Activated naive CD4-positive, alpha-beta T cell treated with anti-CD3 and anti-CD28 coated beads, Interleukin-2, amount 50 U/mL, for 16 hours (primary cell): ENCODE data around the gene EMILIN2.
"Not testable (repeated sequence)": the region's sequence is repeated elsewhere in the genome, so short reads cannot be mapped to it uniquely, and the experiment has no call there.

ENCODE experiments used
- DNase-seq: peaks from one replicate; pipeline ENCODE4 v3.0.0-alpha.2; 2020

Gene EMILIN2

GRCh38 chr18:2847317-2848246, 776 bp downstream of the EMILIN2 start:
- peak; percentile 31 for DNase-seq

DNA sequence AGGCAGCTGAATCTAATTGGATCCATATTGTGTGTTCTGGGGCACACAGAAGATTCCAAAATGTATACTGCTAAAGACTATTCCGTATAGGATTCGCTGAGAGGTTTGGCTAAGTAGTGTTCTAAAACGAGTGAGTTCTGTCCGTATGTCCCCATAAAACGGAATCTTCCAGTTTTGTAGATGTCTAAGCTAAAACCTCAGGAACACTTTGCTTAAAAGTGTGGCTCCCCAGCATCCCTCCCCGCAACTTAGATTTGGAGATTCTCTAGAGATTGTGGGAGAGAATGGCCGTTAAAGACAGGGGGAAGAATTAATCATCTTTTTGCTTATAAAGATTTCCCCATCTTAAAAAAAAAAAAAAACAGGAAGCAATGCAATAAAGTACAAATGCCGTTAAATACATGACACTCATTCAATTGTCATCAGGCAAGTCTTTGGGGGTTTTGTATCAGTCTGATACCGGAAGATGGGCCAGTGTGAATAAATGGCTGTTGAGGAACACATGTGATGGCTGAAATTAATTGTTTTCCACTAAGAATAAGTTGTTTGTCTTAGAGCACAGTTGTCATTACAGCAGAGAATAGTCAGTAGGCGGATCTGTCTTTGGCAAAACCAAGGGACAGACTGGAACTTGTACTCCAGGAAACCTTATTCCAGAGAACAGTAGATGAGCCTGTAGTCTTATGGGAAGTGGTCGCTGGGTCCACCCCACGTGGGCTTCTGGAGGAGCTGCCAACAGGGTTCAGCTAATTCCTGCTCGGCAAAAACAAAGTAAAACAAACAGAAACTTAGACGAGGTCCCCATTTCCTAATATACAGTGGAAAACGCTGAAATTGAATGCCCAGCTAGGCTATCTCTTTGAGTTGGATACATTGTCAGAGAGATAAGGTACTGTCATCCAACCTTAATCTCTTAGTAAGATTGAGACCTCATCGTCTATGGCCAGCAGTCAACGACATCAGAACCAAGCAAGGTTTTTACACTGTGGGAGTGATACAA, 1.7 kb downstream of the EMILIN2 start:
- no peak for DNase-seq

GRCh38 chr18:2850816-2851215, 4.0 kb downstream of the EMILIN2 start:
- DNase-seq, result no peak

DNA sequence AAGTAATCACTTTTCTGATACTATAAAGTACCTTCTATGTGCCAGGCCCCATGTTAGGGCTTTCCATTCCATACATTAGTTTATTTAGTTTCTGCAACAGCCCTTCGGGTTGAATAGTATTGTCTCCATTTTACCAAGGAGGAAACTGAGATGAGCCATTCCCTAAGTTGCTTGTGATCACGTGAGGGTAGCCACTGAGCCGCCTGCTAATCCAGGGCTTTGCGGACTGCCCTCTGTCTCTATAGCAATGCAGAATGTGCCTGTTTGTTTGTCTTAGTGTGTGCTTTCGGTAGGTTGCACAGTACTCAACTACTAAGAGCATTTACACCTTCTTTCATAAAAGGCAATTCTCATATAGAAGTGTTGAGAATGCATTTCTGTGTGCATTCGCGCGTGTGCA, 5.0 kb downstream of the EMILIN2 start:
- DNase-seq, result no peak

GRCh38 chr18:2852460-2852859, 5.7 kb downstream of the EMILIN2 start:
- DNase-seq, result not testable (repeated sequence)

DNA sequence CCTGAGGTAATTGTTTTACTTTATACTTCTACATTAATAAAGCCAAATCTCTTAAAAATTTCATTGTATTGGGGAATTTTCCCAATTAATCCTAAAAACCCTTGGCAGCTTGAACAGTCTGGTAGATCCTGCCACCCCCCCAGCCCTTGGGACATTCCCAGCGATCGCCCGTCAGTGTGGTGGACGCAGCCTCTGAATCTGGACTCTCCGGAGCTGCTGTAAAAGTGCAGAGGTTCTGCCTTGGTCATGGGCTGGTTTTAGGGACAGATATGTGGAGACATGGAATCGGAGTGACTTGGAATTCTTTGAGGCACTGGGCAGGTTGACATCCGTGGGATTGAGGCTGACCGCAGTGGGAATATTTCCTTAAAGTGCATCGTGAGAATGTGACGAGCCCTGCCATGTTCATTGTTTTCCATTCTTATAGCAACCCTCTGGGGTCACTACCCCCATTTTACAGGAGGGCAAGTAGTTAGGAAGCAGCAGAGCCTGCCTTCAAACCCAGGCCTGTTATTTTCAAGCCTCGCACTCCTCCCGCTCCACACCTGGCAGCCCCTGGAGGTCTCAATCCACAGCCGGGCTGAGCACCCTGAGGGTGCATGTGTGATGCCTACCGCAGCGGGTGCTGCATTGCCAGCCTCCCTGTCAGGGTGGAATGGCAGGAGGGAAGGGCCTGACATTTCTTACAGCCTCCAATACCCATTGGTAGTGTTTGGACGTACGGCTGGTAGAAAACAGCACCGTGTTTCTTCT, 6.5 kb downstream of the EMILIN2 start:
- DNase-seq, result no peak

DNA sequence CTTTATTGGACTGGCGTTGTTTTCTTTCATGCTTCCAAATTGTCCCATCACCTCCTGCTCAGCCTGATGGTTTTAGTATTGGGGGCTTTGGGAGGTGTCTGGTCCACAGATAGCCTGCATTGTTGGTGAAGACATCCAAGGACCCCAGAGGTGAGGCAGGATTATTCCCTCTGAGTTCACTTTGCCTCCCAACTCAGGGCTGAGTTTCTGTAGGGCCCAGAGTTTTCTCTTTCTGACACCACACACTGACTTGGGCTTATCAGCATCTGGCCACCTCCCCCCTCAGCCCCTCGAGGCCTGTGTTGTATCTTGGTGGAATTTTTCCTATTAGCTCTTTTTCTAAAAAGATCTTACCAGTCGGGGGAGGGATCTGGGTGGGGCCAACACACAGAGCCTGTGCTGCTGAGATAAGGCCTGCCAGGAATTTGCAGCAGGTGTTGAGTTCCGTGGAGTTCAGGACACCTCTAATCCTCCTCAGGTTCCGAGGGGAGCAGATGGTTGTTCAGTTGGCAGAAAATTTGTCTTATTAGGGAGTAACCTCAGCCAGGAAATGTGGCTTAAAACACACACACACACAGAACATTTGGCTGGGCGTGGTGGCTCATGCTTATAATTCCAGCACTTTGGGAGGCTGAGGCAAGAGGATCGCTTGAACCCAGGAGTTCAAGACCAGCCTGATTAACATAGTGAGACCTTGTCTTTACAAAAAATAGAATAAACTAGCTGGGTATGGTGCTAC, 7.3 kb downstream of the EMILIN2 start:
- no peak for DNase-seq

- no peak for DNase-seq
Observed at GRCh38 chr18:2854875-2855274, 8.1 kb downstream of the EMILIN2 start.

- no peak for DNase-seq
Observed at GRCh38 chr18:2855560-2856350, 8.9 kb downstream of the EMILIN2 start.

DNA sequence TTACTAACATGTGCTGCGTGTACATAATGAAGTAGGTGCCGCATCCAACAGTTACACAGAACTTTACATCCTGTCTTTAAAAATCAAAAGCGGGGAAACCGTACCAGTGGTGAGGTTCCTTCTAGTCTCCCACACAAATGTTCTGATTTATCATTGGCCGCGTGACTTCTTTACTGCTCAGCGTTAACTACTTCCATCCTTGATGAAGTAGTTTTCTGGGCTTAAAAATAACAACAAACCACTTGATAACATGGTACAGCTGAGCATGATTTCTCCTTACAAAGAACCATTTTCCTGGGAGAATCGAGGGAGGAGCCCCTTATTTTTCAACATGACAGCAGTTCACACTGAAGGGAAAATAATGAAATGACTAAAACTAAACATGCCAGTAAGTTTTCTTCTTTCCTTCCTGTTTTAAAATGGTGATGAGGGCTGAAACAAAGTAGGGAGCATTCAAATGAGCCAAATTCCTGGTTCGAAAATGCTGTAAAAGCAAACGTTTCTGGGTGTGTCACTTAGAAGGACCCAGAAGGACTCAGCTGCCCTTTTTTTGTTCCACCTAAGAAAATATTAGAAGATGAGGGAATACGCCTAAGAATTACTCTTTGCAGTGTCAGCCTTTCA, 9.9 kb downstream of the EMILIN2 start:
- DNase-seq, result no peak

GRCh38 chr18:2857491-2858131, 10.8 kb downstream of the EMILIN2 start:
- no peak for DNase-seq

GRCh38 chr18:2860397-2860796, 13.6 kb downstream of the EMILIN2 start:
- not testable (repeated sequence) for DNase-seq

- not testable (repeated sequence) for DNase-seq
Observed at GRCh38 chr18:2863997-2864396, 17.2 kb downstream of the EMILIN2 start.

GRCh38 chr18:2866465-2866864, 19.7 kb downstream of the EMILIN2 start:
- not testable (repeated sequence) for DNase-seq

- no peak for DNase-seq
Observed at GRCh38 chr18:2869207-2869606, 22.4 kb downstream of the EMILIN2 start.

- no peak for DNase-seq
Observed at GRCh38 chr18:2871111-2871720, 24.4 kb downstream of the EMILIN2 start.

DNA sequence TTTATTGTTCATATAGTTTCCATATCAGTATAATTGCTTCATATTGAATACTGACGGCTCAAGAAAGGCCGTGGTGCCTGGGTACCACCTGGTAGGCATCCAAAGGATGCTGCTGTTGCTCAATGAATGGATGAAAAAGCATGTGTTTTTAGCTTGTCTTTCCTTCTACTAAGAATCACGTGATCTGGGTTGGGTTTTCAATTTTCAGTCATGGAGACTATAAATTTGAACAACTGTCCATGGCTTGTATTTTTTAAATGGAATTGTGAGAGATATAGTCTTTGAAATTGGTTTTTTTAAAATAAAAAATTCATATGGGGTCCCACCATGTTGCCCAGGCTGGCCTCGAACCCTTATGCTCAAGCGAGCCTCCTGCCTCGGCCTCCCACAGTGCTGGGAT, 25.3 kb downstream of the EMILIN2 start:
- no peak for DNase-seq

DNA sequence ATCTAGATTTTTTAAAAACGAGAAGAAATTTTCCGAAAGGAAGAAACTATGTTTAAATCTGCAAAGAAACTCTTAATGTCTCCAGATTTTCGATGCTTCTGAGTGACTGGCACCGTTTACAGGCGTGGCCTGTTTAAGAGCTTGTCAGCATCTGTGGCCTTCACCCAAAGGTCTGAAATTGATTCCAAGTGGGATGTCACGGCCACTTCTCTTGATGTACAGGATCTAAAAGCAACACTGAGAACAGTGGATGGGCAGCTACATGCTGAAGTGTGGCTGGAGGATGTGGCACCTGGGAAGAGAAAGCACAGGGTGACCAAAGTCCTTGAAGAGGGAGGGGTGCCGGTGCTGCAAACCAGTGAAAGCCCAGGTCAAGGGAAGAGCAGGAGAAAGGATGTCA, 28.0 kb downstream of the EMILIN2 start:
- no peak for DNase-seq

DNA sequence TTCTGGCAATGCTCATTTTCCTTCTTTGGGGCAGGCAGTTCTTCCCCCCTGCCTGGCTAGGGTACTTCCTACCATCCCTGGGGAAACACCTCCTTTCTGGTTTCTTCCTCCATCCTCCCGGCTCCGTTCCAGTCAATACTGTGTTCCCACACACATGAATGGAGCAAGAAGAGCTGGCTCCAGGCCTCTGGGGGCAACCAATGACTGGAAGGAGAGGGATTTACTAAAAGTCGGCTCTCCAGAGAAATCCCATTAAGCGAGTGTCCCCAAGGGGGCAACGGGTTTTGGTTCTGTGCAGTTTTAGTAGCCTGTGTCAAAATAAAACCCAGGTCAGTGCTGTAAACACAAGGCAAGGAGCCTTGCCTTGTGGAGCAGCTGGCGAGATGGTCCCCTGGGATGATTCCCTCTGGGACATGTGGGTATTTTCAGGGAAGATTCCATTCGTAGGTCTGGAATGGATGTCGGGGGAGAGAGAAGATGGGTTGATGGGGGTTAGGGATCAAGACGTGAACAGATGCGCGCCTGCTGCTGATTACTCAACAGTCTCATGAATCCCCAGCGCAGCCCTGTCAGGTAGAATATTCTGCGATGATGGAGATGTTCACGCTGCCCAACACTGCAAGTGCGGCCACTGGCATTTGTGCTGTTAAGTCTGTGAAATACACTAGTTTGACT, 32.0 kb downstream of the EMILIN2 start:
- no peak for DNase-seq
